Subcutaneous adipose tissue (tissue), 4 donors: ENCODE measurements around the gene DCANP1. TPM values are rescaled to one million over a fixed set of nuclear protein-coding genes. Genes with fewer than 3 reads are reported as not detected.

Experiments used
- total RNA-seq, 4 donors: library from RNA; depleted of rRNA; stranded (reverse); fragments of >200 nt; gene quantifications; one replicate each; pipeline ENCODE4 v1.1.0, GENCODE V29; 2016
- TF ChIP-seq, protein P1 (sequence below): fragments of 450-650 bp; IDR thresholded peaks from one replicate; pipeline ENCODE4 v1.5.1; 2016; ENCODE audit warnings: low read depth, mild to moderate bottlenecking, control low read depth, antibody characterized with exemption, moderate library complexity

The DCANP1 gene
- total RNA-seq, 4 donors from 2014 or later: 0.17 TPM; not detected in 3

DNA sequence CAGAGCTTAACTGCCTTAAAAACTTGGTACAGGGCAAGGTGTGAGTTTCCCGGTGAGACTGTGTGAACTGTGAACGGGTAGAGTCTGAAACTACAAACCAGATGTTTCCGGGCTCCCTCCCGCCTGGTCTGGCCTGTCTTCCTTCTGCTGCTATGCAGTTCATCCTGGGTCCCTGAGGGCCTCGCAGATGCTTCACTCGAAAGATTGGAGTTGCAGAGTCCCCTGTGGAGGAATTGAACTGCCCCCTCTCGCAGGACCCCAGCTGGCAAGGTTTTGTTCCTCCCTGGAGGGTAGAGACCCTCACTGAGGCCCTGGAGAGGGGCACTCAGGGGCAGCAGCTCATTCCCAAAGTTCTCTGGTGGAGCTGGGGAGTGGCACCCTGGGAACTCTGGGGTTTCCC is 533 bp downstream of the DCANP1 start:
- TF ChIP-seq, protein P1, sequence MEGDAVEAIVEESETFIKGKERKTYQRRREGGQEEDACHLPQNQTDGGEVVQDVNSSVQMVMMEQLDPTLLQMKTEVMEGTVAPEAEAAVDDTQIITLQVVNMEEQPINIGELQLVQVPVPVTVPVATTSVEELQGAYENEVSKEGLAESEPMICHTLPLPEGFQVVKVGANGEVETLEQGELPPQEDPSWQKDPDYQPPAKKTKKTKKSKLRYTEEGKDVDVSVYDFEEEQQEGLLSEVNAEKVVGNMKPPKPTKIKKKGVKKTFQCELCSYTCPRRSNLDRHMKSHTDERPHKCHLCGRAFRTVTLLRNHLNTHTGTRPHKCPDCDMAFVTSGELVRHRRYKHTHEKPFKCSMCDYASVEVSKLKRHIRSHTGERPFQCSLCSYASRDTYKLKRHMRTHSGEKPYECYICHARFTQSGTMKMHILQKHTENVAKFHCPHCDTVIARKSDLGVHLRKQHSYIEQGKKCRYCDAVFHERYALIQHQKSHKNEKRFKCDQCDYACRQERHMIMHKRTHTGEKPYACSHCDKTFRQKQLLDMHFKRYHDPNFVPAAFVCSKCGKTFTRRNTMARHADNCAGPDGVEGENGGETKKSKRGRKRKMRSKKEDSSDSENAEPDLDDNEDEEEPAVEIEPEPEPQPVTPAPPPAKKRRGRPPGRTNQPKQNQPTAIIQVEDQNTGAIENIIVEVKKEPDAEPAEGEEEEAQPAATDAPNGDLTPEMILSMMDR: no peak

DNA sequence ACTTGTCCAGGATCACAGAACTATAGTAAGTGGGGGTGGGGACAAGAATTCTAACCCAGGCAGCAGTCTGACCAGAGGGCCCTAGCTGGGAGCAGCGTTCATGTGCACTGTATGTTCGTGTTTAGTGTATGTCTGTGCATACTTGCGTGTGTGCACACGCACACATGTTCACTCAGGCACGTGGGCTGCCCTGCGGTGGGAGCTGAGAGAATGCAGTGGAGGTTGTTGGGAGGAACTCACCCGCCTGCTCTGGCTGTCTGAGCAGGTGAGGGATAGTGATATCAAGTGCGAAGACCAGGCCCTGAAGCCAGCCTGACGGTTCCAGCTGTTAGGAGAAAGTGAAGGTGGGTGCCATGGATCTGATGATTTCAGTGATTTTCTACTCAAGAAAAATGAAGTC is 942 bp downstream of the DCANP1 start:
- TF ChIP-seq, protein P1: no peak

DNA sequence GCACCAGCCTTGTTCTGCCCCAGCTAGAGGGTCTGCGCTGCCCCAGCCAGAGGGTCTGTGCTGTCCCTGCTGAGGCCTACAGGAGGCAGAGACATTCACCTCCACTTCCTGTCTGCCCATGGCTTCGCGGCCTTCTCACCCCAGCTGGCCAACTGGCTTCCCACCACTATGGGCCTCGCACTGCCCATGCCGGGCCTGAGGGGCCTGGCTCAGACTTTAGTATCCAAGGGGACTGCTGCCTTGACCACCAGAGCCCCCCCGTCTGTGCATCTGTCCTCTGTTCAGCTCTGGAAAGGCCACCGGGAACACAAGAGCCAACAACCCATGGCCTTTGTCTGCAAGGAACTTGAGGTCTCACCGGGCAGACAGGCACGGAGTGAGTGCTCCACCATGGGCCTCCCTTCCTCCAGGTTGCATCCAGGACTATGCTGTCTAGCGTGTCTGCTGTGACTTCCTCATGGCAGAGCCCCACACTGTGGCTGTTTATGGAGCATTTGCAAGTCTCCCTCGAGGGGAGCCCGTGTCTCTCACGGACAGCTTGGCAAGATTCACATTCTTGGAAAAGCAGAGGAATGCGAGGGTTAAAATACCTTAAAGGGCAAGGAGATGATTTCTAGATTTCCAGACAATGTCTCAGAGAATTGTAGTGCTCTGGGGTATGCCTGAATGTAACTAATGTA is 1.7 kb downstream of the DCANP1 start:
- TF ChIP-seq, protein P1: no peak

DNA sequence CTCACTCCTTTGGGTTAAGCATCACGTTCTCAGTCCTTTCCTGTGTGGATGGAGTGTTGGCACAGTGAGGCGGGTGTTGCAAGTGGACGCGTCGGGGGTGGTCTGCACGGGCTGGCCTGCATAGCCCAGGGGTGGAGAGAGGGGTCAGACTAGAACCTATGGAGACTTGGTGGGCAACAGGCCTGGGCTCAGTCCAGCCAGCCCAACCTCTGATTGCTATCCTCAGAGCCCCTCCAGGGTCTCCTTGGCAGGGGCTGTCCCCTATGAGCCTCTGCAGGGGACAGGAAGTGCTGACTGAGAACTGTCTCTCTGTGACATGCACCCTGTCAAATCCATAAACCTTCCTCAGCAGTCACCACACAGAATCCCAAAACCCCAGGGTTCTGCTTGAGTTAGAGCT is 2.3 kb downstream of the DCANP1 start:
- TF ChIP-seq, protein P1: no peak

DNA sequence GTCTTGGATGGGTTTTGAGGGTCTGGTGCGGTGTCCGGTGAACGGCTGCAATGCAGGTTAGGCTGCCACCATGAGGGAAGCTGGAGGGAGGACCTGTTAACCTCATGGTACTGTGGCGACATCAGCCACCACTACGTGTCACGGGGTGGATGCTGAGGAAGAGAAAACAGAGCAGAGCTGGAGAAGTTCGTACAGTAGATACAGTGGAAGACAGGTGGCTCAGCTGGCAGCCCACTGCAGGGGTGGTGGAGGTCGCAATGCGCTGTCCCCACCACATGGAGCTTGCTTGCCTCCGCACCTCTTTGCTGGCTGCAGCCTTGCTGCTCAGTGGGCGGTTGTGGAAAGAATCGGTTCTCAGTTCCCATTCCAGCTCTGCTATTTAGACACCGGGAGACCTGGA is 2.8 kb downstream of the DCANP1 start:
- TF ChIP-seq, protein P1: no peak

DNA sequence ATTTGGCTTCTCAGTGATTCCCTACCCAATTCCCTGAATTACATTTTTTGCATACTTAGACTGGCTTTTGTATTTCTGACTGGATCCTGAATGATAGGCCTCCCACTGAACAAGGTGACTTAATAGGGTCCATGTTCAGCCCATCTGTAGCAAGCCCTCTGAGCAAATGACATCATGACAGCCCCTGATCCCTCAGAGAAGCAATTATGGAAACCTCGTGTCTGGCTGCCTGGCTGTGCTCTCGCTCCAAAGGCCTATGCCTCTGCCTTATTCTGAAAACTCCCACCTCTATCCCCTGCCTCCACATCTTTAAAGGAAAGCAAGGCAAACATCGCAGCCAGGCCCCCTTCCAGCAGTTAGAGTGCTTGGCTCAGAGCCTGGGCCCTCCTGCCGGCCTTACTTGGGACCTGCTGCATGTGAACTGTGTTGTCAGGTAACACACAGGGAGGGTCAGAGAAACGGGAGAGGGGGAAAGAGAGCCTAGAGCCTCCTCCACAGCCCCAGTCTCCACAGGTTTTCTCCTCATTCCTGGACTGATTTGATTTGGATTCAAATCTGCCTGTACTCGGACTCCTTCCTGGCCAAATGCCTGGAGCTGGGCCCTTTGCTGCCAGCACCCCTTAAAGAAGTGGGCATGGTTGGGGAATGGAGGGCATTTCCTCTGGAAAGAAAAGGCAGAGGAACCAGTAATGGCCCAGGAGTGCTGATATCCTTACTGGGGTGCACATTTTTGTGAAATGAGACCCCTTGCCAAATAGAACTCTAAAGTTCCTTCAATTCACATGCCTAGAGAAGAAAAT is 3.8 kb downstream of the DCANP1 start:
- TF ChIP-seq, protein P1: no peak

DNA sequence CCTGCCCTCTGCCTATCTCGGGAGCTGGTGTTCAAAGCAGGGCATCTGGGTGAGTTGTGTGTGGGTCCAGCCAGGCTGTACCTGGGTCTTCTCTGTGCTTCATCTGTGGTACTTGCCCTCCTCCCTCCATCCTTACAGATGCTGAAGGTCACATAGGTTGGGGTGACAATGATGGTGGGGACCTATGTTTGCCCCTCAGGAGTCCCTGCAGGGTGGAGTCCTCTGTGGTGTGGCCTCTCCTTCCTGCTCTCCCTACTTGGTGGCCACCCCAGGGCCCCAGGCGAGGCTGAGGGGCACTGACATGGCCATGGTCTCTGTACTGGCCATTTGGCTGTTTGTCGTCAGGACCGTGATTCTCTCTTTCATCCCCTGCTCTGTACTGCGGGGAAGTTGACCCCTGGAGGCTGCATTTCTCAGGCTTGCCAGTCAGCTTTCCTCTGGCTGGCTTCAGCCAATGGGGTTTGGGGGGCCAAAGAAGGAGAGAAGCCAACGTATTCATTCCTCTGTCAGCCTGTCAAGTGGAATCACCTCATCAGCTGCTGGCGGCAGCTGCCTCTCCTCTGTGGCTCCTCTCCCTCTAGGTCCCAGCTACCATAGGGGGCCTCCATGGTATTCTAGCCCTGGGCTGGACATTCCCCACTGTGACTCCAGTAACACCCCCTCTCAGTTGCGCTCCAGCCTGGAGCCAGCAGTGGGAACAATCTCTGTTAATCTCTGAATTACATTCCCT is 4.6 kb downstream of the DCANP1 start:
- TF ChIP-seq, protein P1: no peak
